ENCODE data around the gene TDRD6.

DNA sequence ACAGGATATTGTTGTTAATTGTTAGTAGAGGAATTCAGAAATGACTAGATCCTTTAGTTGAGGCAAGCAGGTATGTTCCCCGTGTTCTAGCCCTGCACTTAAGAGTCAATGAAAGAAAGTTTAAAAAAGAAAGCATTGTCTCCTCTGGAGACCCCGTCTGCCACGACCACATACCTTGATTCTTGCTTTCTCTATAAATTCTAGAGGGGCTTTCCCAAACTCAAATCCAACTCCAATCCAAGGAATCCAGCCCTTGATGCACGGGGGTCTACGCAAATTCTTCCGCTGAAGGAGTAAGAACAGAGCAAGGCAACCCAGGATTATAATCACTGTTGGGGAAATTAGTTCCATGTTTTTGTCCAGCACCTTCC, 35.5 kb upstream of the TDRD6 start:
- TF ChIP-seq, protein P1, sequence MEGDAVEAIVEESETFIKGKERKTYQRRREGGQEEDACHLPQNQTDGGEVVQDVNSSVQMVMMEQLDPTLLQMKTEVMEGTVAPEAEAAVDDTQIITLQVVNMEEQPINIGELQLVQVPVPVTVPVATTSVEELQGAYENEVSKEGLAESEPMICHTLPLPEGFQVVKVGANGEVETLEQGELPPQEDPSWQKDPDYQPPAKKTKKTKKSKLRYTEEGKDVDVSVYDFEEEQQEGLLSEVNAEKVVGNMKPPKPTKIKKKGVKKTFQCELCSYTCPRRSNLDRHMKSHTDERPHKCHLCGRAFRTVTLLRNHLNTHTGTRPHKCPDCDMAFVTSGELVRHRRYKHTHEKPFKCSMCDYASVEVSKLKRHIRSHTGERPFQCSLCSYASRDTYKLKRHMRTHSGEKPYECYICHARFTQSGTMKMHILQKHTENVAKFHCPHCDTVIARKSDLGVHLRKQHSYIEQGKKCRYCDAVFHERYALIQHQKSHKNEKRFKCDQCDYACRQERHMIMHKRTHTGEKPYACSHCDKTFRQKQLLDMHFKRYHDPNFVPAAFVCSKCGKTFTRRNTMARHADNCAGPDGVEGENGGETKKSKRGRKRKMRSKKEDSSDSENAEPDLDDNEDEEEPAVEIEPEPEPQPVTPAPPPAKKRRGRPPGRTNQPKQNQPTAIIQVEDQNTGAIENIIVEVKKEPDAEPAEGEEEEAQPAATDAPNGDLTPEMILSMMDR (IDR thresholded peaks at IDR 0.05) = no peak
- TF ChIP-seq POLR2A (IDR thresholded peaks at IDR 0.05) = no peak

Data from right lobe of liver (tissue), 4 donors.